DMS153 treated with DMSO at 0.1 percent for 48 hours (cell line): Measurements from ENCODE around the gene C6orf62.
"Not testable (repeated sequence)": the region's sequence is repeated elsewhere in the genome, so short reads cannot be mapped to it uniquely, and the experiment has no call there.

ENCODE experiments used
- DNase-seq: peaks from one replicate; lab custom pipeline; 2025; ENCODE audit not compliant: unreplicated experiment; lab: John Stamatoyannopoulos, UW

The C6orf62 gene

DNA sequence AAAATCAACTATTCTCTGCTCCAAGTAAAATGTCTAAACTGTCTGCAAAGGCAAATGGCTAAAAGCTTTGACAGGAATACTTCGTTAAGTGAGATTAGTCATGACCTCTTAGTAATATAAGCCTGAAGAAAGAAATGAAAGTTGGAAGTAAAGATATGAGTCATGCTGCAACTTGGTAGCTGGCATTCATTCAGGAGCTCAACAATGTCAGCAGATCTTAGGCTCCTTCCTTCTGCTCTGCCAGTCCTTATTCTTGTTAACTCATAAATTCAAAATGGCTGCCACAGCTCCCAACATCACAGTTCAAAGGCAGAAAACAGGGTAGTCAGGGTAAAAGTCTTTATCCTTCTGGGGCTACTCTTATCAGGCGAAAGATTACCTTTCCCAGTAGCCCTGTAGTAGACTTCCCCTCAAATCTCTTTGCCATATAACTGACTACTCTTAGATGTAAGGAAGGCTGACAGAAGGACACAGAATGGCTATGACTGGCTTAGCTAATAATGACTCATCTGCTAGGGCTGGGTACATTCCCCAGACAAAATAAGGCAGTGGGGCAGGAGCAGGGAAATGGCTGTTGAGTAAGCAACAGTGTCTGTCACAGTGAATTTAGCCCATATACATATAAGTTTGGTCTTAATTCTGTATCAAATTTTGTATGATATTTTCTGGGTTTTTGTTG, 24.4 kb upstream of the C6orf62 start:
- no peak for DNase-seq

DNA sequence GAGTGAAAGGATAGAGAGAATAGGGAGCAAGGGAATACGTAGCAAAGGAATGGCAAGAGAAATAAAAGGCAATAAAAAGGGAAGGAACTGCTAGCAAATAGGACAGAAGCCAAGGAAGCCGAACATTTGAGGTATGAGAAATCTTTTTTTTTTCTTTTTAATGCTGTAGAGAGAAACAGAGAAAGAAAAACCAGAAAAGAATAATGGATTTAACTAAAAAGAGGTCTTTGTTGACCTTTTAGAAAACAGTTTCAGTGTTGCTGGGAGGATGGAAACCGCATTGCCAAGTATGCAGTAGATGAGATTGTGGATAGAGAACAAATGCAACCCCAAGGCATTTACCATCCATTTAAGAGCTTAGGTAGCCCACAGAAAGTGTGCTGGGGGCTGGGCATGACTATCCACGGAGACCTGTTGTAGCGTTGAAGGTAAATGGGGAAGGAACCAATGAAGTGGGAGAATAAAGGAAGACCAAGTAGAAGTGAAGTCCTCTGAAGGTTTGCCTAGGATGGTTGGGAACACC, 23.3 kb upstream of the C6orf62 start:
- DNase-seq = no peak

DNA sequence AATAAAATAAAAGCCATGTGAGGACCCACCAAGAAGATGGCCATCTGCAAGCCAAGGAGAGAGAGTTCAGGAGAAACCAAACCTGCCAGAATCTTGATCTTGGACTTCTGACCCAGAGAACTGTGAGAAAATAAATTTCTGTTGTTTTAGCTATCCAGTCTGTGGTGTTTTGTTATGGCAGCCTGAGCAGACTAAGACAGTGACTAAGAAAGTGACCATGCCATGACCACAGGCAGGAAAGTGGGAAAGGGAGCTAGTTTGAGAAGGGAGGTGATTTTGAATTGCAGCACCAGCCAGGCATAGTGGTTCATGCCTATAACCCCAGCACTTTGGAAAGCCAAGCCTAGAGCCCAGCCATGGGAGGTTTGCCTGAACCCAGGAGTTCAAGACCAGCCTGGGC, 21.9 kb upstream of the C6orf62 start:
- DNase-seq = no peak

DNA sequence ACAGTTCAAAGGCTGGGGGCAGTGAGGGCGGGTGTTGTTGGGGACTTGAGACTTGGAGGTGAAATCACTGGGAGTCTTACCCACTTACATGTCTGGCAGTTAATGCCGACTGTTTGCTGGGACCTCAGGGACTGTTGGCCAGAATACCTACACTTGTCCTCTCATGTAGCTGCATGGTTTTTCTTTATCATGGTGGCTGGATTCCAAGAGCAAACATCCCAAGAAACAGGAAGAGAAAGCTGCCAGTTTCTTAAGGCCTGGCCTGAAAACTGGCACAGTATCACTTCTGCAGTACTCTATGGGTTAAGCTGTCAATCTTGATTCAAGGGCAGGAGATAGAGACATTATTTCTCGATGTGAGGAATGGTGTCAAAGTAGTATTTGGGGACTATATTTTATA, 19.8 kb upstream of the C6orf62 start:
- DNase-seq = no peak

DNA sequence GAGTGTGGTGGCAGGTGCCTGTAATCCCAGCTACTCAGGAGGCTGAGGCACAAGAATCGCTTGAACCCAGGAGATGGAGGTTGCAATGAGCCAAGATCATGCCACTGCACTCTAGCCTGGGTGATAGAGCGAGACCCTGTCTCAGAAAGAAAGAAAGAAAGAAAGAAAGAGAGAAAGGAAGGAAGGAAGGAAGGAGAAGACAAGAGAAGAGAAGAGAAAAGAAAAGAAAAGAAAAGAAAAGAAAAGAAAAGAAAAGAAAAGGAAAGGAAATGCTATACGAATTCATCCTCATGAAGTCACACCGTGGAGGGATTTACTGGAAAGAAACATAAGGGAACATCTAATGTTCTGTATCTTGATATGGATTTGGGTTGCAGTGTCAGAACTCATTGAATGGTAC, 15.8 kb upstream of the C6orf62 start:
- DNase-seq = not testable (repeated sequence)

DNA sequence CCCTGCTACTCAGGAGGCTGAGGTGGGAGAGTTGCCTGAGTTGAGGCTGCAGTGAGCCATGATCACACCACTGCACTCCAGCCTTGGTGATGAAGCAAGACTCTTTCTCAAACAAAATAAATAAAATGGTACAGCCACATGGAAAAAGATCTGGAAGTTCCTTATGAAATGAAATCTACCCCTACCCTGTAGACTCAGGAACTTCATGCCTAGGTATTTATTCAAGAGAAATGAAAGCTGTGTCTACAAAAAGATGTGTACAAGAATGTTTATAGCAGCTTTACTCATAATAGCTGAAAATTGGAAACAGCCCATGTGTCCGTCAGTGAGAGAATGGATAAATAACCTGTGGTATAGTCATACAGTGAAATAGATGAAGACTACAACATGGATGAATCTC, 15.2 kb upstream of the C6orf62 start:
- DNase-seq = no peak

DNA sequence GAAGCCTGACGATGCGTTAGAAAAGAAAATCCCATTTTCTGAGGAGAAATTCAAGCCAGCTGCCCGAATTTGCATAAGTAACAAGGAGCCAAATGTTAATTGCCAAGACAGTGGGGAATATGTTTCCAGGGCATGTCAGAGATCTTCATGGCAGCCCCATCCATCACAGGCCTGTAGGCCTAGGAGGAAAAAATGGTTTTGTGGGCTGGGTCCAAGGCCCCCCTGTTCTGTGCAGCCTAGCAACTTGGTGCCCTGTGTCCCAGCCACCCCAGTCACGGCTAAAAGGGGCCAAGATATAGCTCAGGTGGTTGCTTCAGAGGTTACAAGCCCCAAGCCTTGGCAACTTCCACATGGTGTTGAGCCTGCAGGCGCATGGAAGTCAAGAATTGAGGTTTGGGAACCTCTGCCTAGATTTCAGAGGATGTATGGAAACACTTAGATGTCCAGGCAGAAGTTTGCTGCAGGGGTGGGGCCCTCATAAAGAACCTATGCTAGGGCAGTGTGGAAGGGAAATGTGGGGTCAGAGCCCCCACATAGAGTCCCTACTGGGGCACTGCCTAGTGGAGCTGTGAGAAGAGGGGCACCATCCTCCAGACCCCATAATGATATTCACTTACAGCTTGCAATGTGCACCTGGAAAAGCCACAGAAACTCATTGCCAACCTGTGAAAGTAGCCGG, 12.6 kb upstream of the C6orf62 start:
- DNase-seq = not testable (repeated sequence)

DNA sequence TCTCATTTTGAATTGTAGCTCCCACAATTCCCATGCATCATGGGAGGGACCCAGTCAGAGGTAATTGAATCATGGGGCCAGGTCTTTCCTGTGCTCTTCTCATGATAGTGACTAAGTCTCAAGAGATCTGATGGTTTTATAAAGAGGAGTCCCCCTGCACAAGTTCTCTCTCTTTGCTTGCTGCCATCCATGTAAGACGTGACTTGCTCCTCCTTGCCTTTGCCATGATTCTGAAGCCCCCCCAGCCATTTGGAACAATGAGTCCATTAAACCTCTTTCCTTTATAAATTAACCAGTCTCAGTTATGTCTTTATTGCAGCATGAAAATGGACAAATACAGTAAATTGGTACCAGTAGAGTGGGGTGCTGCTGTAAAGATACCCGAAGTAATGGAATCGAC, 11.7 kb upstream of the C6orf62 start:
- DNase-seq = not testable (repeated sequence)

DNA sequence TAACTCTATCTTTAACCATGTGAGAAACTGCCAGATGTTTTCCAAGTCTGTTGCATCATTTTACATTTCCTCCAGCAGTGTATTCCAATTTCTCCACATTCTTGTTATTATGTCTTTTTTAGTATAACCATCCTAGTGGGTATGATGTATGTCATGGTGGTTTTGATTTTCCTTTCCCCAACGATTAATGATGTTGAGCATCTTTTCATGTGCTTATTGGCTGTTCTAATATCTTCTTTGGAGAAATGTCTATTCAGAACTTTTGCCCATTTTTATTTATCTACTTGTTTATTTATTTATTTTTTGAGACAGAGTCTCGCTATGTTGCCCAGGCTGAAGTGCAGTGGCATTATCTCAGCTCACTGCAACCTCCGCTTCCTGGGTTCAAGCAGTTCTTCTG, 4.3 kb upstream of the C6orf62 start:
- DNase-seq = no peak

DNA sequence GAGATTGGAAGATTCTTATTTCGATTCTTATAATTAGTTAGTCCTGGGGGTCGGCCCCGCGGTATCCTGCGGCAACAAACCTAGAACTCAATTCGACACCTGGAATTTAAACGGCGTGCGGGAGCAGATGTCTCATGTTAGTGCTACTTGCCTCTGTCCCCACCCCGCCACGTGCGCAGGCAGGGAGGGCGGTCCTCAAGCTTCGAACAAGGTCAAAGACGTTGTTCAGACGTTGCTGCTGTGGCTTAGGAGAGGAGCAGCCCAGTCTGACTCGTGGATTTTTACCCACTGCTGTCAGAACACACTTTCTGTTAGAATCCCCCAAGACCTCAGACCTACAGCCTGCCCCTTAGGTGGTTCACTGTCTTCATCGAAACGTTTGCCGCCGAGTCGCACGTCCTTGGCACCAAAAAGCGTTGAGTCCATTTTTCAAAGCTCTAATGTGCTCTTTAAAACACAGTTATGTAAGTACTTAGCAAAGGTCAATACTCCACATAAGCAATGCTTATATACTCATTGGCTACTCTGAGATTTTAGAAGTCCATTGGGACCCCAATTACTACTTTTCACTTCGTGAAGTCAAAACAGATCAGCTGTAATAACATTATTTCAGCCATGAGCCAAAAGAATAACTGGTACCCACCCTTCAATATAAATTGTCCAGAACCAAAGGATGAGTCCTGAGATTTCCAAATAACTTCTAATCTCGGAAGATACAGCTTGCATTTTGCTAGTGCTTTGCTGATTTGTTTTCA, 2.7 kb upstream of the C6orf62 start:
- DNase-seq = no peak

DNA sequence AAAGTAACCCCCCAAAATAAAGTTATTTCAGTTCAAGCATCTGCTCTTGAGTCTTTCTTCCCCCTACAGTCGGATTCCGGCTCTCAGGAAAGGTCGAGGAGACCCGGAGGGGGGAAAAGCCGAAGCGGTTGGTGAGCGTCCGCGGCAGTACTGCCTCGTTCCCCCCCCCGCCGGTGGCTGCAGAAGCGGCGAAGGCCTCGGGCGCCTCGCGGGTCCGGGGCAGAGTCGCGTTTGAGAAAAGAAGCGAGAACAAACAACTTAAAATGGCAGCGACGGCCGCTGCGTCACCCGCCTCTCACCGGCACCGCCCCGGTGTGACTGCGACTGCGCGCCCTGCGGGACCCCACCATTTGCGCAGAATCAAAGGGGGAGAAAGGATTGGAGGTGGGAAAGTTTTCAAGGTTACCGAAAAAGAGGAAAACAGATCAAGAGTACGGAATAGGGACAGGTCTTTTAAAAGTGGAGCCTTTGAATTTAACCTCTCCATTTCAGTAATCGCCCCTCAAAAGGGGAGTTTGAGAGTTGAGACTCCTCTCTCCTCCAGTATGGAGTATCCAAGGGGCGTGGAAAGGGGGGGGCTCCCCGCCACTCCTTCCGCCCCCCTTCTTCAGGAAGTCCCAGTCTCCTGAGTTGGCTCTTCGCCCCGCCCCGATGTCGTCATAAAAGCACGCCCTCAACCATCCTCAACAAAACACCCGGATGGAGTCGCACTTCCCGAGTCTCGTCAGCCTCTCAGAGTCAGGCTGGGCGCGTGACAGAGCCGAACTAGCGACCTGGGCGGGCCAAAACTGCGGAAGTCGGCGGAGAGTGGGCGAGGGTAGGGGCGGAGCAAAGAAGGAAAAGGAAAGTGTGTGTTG, 1.9 kb upstream of the C6orf62 start:
- peak; percentile 98 for DNase-seq

DNA sequence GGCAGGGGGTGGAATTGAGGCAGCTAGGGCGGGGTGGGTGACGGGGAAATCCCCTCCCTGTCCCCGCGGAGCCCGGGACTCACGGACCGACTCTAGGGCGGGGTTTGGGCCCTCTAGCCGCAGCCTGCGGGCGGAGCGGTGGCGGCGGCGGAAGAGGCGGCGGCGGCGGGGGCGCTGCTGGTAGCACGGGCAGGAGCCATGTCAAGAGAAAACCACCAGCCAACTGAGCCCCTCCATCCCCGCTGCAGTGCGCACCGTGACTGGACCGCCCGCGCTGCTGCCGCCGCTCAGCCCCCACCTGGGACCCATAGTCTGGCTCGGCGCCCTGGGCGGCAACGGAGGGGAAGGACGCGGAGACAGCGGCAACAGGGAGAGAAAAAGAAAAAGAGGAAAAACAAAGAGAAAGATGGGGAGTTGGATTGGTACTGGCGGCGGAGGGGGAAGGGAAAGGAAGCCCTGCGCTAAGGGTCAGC, 1.2 kb upstream of the C6orf62 start:
- no peak for DNase-seq

DNA sequence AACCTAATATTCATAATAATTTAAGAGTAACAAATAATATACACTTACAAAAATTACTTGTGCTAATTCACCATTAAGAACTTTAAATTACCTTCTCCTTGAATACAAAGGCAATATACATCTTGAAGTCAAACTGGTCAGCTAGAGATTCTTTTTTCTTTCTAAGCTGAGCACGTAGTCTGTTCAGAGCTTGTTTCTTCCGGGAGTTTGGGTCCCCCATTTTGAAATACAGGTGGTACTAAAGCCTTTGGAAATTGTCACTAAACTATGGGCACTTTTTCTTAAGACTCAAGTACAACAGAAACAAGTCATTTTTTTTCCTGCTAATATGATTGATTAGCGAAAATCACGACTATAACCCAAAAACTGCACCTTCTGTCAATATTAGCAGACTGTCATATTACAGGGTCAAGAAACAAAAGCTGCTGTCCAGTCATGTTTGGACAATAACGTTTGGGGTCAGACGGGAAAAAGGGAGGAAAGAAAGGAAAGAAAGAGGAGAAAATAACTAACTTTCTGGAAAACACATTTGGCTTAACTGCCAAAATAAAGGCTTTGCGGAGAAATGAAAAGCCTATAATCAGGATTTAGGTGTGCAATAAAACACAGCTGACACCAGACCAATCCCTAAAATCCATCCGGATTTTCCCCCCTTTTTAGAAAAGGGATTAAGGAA, 367 bp downstream of the C6orf62 start:
- DNase-seq = no peak

DNA sequence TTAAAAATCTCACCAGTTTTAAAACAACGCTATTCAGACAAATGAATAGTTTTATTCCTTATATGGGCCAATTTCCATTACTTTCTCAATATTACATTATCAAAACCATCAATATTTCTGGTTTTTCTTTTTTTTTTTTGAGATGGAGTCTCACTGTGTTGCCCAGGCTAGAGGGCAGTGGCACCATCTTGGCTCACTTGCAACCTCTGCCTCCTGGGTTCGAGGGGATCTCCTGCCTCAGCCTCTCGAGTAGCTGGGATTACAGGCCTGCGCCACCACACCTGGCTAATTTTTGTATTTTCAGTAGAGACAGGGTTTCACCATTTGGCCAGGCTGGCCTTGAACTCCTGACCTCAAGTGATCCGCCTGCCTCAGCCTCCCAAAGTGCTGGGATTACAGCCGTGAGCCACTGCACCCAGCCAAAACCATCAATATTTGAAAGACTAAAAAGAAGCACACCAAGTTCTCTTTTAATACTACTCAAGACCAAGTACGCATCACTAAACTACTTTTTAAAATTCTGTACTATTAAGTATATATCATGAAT, 2.3 kb downstream of the C6orf62 start:
- not testable (repeated sequence) for DNase-seq

DNA sequence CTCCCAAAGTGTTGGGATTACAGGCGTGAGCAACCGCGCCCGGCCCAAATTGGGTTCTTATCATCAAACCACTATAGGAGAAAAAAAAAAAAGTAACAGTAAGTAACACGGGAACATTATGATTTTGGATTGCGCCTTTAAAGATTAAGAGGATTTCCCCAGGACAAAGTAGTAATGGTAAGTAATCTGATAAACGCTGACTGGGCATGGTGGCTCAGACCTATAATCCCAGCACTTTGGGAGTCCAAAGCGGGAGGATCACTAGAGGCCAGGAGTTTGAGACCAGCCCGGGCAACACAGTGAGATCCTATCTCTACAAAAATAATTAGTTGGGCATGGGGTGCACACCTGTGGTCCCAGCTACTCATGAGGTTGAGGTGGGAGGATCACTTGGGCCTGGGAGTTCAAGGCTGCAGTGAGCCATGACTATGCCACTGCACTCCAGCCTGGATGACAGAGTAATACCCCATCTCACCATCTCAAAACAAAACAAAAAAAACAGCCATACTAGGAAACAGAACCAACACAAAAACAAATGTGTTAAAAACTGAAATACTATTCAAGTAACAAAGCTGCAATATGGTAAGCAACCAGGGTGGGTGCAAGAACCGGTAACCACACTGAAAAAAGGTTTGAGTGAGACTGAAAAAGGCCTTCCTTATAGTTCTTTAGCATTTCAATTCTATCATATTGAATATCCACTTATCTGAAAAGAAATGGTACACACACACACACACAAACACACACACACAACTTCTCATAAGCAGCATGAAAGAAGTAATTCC, 8.2 kb downstream of the C6orf62 start:
- DNase-seq = no peak

DNA sequence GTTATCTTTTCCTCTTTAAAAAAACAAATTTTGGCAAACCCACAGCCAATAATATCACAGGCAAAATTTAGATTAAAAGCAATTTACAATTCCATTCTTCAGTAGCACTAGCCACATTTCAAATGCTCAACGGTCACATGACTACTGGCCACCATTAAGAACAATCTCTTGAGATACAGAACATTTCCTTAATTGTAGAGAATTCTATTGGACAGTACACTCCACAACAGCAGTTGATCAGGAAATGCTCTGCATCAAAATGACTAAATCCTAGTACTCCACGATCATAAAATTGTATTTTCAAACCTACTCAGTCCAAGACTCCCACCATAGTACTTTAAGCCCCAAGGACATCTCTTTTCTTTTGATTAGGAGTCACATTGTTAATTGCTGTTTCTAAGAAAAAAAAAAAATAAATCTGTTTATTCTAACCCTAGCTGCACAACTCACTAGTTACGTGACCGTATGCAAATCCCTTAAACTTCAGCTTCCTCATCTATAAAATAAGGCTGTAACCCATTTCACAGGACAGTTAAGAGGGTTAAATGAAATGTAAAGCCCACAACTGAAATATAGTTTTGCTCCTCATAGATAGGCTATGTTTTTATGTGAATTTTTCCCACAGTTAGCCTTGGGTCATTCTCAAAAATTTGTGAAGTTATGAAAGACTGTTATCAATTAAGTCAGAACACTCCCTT, 9.8 kb downstream of the C6orf62 start:
- DNase-seq = no peak

DNA sequence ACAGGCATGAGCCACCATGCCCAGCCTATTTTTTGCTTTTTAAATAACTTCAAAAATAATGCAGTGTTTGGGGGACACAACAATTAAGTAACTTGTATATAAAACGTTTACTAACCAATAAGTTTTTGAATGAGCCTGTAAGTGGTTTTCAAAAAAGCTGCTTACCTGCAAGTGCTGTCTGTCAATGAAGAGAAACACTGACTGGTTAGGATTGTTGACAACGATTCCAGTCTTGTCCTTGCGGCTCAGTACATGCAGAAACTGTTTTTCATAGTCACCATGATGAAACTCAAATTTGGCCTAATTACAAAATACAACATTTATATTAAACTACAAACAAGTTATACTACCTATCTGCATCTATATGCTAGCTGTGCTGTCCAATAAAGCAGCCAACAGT, 10.3 kb downstream of the C6orf62 start:
- no peak for DNase-seq

DNA sequence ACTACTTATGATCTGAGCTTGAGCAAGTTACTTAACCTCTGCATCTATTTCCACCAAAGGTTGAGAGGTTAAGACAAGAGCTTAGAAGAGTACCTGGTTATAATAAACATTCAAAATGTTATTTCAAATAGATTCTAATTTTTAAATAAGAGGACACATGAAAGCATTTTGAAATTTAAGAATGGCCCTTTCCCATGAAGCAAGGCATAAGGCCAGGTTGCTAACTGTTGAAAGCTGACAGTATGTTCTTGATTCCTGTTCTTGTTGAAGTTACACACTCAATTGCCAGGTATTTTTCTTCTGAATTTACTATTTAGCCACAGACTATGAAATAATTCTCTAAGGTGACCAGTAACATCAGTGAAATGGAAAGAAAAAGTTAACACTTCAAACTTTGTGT, 14.5 kb downstream of the C6orf62 start:
- no peak for DNase-seq
